OCI-LY1 (cell line): ENCODE data around the gene CSN2.

Experiments
- H2AFZ ChIP-seq: fragments of 200-600 bp; sonication (generic), shearing (Covaris generic); 2 replicates; pipeline ENCODE4 v1.6.0; 2014; ENCODE audit warnings: antibody characterized with exemption, mild to moderate bottlenecking, low read length
- H3F3A ChIP-seq: fragments of 200-600 bp; sonication (generic), shearing (Covaris generic); 2 replicates; pipeline ENCODE4 v1.6.0; 2014; ENCODE audit warnings: mild to moderate bottlenecking, antibody characterized with exemption, low read length, moderate library complexity; ENCODE audit not compliant: insufficient read depth
- H3K27ac ChIP-seq: fragments of 200-600 bp; sonication (generic); 2 replicates; pipeline ENCODE4 v1.5.1; 2014; ENCODE audit warnings: low read length, mixed run types, mild to moderate bottlenecking, low read depth; ENCODE audit not compliant: poor library complexity, severe bottlenecking
- H3K27me3 ChIP-seq: fragments of 200-600 bp; sonication (generic); 2 replicates; pipeline ENCODE4 v1.6.0; 2014; ENCODE audit warnings: antibody characterized with exemption, mild to moderate bottlenecking, low read length, moderate library complexity; ENCODE audit not compliant: insufficient read depth
- H3K36me3 ChIP-seq: fragments of 200-600 bp; sonication (generic); 2 replicates; pipeline ENCODE4 v1.6.1; 2014; ENCODE audit warnings: mild to moderate bottlenecking, antibody characterized with exemption, low read length, moderate library complexity, mixed read lengths; ENCODE audit not compliant: insufficient read depth
- H3K4me1 ChIP-seq: fragments of 200-600 bp; sonication (generic); 2 replicates; pipeline ENCODE4 v1.5.1; 2014; ENCODE audit warnings: mild to moderate bottlenecking, low read length, moderate library complexity; ENCODE audit not compliant: insufficient read depth, severe bottlenecking
- H3K4me2 ChIP-seq: fragments of 200-600 bp; sonication (generic), shearing (Covaris generic); 2 replicates; pipeline ENCODE4 v1.6.1; 2014; ENCODE audit warnings: low read length
- H3K4me3 ChIP-seq: fragments of 200-600 bp; sonication (generic); 2 replicates; pipeline ENCODE4 v1.5.1; 2014; ENCODE audit warnings: low read length, low read depth, mild to moderate bottlenecking, mixed read lengths; ENCODE audit not compliant: poor library complexity, severe bottlenecking
- H3K79me2 ChIP-seq: fragments of 200-600 bp; shearing (Covaris generic); 2 replicates; pipeline ENCODE4 v1.6.1; 2016; ENCODE audit warnings: mixed run types, low read length, mixed read lengths; ENCODE audit not compliant: insufficient read depth
- H3K9ac ChIP-seq: fragments of 200-600 bp; sonication (generic), shearing (Covaris generic); 2 replicates; pipeline ENCODE4 v1.6.1; 2014; ENCODE audit warnings: mild to moderate bottlenecking, low read length, mixed read lengths
- H3K9me2 ChIP-seq: fragments of 200-600 bp; sonication (generic), shearing (Covaris generic); 2 replicates; pipeline ENCODE4 v1.6.1; 2014; ENCODE audit warnings: low read depth, mild to moderate bottlenecking, low read length, mixed read lengths
- H3K9me3 ChIP-seq: fragments of 200-600 bp; shearing (Covaris generic); 2 replicates; pipeline ENCODE4 v1.6.1; 2014; ENCODE audit warnings: low read length, mixed read lengths
- H4K20me1 ChIP-seq: fragments of 200-600 bp; sonication (generic), shearing (Covaris generic); 2 replicates; pipeline ENCODE4 v1.6.0; 2016; ENCODE audit warnings: mild to moderate bottlenecking, low read length; ENCODE audit not compliant: insufficient read depth
- EZH2 ChIP-seq: fragments of 200-600 bp; sonication (generic), shearing (Covaris generic); IDR thresholded peaks from 2 replicates; pipeline ENCODE4 v1.8.0; 2017; ENCODE audit warnings: borderline replicate concordance, mixed run types, mild to moderate bottlenecking, antibody characterized with exemption, low read length, moderate library complexity, mixed read lengths
- TF ChIP-seq, protein P1 (sequence below): fragments of 200-600 bp; sonication (generic), shearing (Covaris generic); IDR thresholded peaks from 2 replicates; pipeline ENCODE4 v1.5.1; 2017; ENCODE audit warnings: mild to moderate bottlenecking, antibody characterized with exemption, low read length, moderate library complexity, mixed read lengths

Gene CSN2

DNA sequence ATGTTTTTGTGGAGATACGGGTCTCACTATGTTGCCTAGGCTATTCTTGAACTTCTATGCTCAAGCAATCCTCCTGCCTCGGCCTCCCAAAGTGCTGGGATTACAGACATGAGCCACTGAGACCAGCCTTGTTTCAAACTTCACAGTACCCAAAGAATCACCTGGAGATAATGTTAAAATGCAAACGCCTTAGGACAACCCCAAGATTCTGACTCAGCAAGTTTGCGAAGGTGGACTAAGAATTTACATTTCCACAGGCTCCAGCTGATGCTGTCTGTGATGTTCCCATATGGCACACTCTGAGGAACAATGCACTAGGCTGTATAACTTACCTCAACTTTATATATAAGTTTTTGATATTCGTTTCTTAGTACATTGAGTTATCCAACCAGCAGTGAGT is 29.3 kb upstream of the CSN2 start:
- no peak for TF ChIP-seq EZH2
- TF ChIP-seq, protein P1, sequence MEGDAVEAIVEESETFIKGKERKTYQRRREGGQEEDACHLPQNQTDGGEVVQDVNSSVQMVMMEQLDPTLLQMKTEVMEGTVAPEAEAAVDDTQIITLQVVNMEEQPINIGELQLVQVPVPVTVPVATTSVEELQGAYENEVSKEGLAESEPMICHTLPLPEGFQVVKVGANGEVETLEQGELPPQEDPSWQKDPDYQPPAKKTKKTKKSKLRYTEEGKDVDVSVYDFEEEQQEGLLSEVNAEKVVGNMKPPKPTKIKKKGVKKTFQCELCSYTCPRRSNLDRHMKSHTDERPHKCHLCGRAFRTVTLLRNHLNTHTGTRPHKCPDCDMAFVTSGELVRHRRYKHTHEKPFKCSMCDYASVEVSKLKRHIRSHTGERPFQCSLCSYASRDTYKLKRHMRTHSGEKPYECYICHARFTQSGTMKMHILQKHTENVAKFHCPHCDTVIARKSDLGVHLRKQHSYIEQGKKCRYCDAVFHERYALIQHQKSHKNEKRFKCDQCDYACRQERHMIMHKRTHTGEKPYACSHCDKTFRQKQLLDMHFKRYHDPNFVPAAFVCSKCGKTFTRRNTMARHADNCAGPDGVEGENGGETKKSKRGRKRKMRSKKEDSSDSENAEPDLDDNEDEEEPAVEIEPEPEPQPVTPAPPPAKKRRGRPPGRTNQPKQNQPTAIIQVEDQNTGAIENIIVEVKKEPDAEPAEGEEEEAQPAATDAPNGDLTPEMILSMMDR: no peak
- no peaks in the 10 kb centered on the region for H3K4me1 ChIP-seq
- no peaks in the 10 kb centered on the region for H3K79me2 ChIP-seq
- H3K4me2 ChIP-seq: no peak overlapping the region
- H3K27me3 ChIP-seq: no peaks in the 10 kb centered on the region
- H3K9me3 ChIP-seq: no peaks in the 10 kb centered on the region
- H4K20me1 ChIP-seq: no peaks in the 10 kb centered on the region
- no peak overlapping the region for H3K9ac ChIP-seq
- no peaks in the 10 kb centered on the region for H3K36me3 ChIP-seq
- no peak overlapping the region for H3K27ac ChIP-seq
- no peaks in the 10 kb centered on the region for H3F3A ChIP-seq
- H3K9me2 ChIP-seq: no peaks in the 10 kb centered on the region
- no peak overlapping the region for H3K4me3 ChIP-seq
- no peak overlapping the region for H2AFZ ChIP-seq

GRCh38 chr4:69991016-69991415 is 25.5 kb upstream of the CSN2 start:
- TF ChIP-seq, protein P1: no peak
- no peak for TF ChIP-seq EZH2

DNA sequence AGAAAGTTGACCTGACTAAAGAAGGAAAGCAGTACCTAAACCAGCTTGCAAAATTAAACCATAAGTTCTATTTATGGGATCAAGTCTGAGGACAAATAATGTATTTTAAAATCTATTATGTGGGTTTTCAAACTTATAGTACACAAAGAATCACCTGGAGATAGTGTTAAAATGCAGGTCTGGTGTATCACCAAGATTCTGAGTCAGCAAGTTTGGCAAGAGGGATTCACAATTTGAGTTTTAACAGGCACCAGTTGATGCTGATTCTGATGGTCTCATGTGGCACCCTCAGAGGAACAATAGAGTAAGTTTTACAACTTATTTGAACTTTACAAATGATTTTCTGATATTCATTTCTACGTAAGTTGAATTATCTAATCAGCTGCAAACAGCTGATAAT is 21.1 kb upstream of the CSN2 start:
- no peaks in the 10 kb centered on the region for H4K20me1 ChIP-seq
- H3K27me3 ChIP-seq: no peaks in the 10 kb centered on the region
- H3F3A ChIP-seq: no peaks in the 10 kb centered on the region

More at GRCh38 chr4:69991016-69991415, 25.5 kb upstream of the CSN2 start:
- H2AFZ ChIP-seq: no peak overlapping the region
- H4K20me1 ChIP-seq: no peaks in the 10 kb centered on the region
- no peak overlapping the region for H3K9ac ChIP-seq
- H3K4me3 ChIP-seq: no peak overlapping the region
- no peaks in the 10 kb centered on the region for H3K9me2 ChIP-seq
- H3K27ac ChIP-seq: no peak overlapping the region
- no peaks in the 10 kb centered on the region for H3K36me3 ChIP-seq
- H3F3A ChIP-seq: no peaks in the 10 kb centered on the region
- H3K4me2 ChIP-seq: no peak overlapping the region
- no peaks in the 10 kb centered on the region for H3K9me3 ChIP-seq
- no peaks in the 10 kb centered on the region for H3K4me1 ChIP-seq
- H3K79me2 ChIP-seq: no peaks in the 10 kb centered on the region
- no peaks in the 10 kb centered on the region for H3K27me3 ChIP-seq

More for the DNA sequence above, 21.1 kb upstream of the CSN2 start:
- H3K4me2 ChIP-seq: no peak overlapping the region
- H3K9me3 ChIP-seq: no peaks in the 10 kb centered on the region
- H3K27ac ChIP-seq: no peak overlapping the region
- no peaks in the 10 kb centered on the region for H3K9me2 ChIP-seq
- no peaks in the 10 kb centered on the region for H3K79me2 ChIP-seq
- no peak overlapping the region for H2AFZ ChIP-seq
- no peaks in the 10 kb centered on the region for H3K4me1 ChIP-seq
- H3K36me3 ChIP-seq: no peaks in the 10 kb centered on the region
- no peak overlapping the region for H3K4me3 ChIP-seq
- H3K9ac ChIP-seq: no peak overlapping the region
- TF ChIP-seq, protein P1: no peak
- TF ChIP-seq EZH2: no peak
